HepG2 (cell line): Measurements from ENCODE around the gene COPS9. TPM values are rescaled to one million over a fixed set of nuclear protein-coding genes. Genes with fewer than 3 reads are reported as not detected.

Experiments used
- ATAC-seq: fragments of 200-7000 bp; cut with Tn5 transposase; 3 replicates; pipeline ENCODE4 v1.9.1; 2020; ENCODE audit warnings: mild to moderate bottlenecking, moderate library complexity
- BruUV-seq: library from RNA; stranded (reverse); fragments of 400-500 nt; replicated peaks from 2 replicates; lab custom pipeline; 2021; lab: Mats Ljungman, UMichigan
- CTCF ChIA-PET: fragments of 300-600 bp; formaldehyde crosslinking; extraction: SDS; loops from one replicate; lab custom pipeline; 2021; ENCODE audit warnings: low total read pairs, inconsistent platforms, low intra/inter-chr PET ratio; lab: Yijun Ruan, JAX
- POLR2A ChIA-PET: fragments of 350-600 bp; sonication (Branson Sonifier 250); formaldehyde crosslinking; loops from one replicate; lab custom pipeline; 2020; ENCODE audit warnings: antibody characterized with exemption, inconsistent platforms; lab: Yijun Ruan, JAX
- DNase-seq: peaks from one replicate; pipeline ENCODE4 v3.0.0-alpha.2; 2015; ENCODE audit warnings: low spot score
- FAIRE-seq: peaks from 3 replicates; lab custom pipeline; 2011; peaks lifted over from hg19 to GRCh38; lab: Jason Lieb, UNC
- H2AFZ ChIP-seq: one replicate; pipeline ENCODE4 v1.6.1; 2011; ENCODE audit warnings: low read length, inconsistent platforms
- H3K27ac ChIP-seq: fragments of 300-600 bp; 3 replicates; pipeline ENCODE4 v1.8.0; 2011; ENCODE audit warnings: mixed run types, mild to moderate bottlenecking, mixed read lengths, low read length, inconsistent platforms; ENCODE audit not compliant: insufficient read depth; ENCODE audit errors: extremely low read length
- H3K27me3 ChIP-seq, 2 experiments: fragments of 200-600 bp in 1 of 2; 2 replicates in 1 of 2; 3 replicates in 1 of 2; pipeline versions ENCODE4 v1.6.0 to v1.8.0; 2011; ENCODE audit warnings: low read length in 2 of 2, mild to moderate bottlenecking in 2 of 2, moderate library complexity in 2 of 2, inconsistent platforms in 1 of 2; ENCODE audit not compliant: insufficient read depth in 2 of 2, control insufficient read depth in 1 of 2
- H3K36me3 ChIP-seq, 2 experiments: fragments of 200-600 bp in 1 of 2; replicated peaks in 1 of 2; 2 replicates in 1 of 2; 3 replicates in 1 of 2; pipeline versions ENCODE4 v1.5.1 to v1.8.0; 2011; ENCODE audit warnings: low read length in 2 of 2, inconsistent platforms in 1 of 2; ENCODE audit not compliant: insufficient read depth in 2 of 2, control insufficient read depth in 1 of 2
- H3K4me1 ChIP-seq: 2 replicates; pipeline ENCODE4 v1.5.1; 2012; ENCODE audit warnings: low read length, inconsistent platforms; ENCODE audit not compliant: insufficient read depth
- H3K4me2 ChIP-seq: 2 replicates; pipeline ENCODE4 v1.6.0; 2011; ENCODE audit warnings: low read depth, low read length, inconsistent platforms
- H3K4me3 ChIP-seq, 3 experiments: fragments of 200-600 bp in 1 of 3; sonication (generic), shearing (Covaris generic) in 1 of 3; replicated peaks in 1 of 3; 2 replicates each; pipeline ENCODE4 v1.5.1; 2011 to 2016; ENCODE audit warnings: low read length in 3 of 3, inconsistent platforms in 2 of 3, low read depth in 2 of 3, mild to moderate bottlenecking in 2 of 3, control low read depth in 1 of 3, mixed read lengths in 1 of 3; ENCODE audit not compliant: insufficient read depth in 1 of 3
- H3K79me2 ChIP-seq: one replicate; pipeline ENCODE4 v1.6.1; 2011; ENCODE audit warnings: low read length, inconsistent platforms; ENCODE audit not compliant: insufficient read depth
- H3K9ac ChIP-seq: 2 replicates; pipeline ENCODE4 v1.6.0; 2011; ENCODE audit warnings: mild to moderate bottlenecking, low read depth, low read length, inconsistent platforms; ENCODE audit not compliant: insufficient read depth
- H3K9me3 ChIP-seq: 2 replicates; pipeline ENCODE4 v1.5.1; 2012; ENCODE audit warnings: mild to moderate bottlenecking, low read length
- H4K20me1 ChIP-seq: 2 replicates; pipeline ENCODE4 v1.6.0; 2011; ENCODE audit warnings: inconsistent platforms, mild to moderate bottlenecking, low read length, moderate library complexity; ENCODE audit not compliant: insufficient read depth
- ATF7 ChIP-seq, 2 experiments: fragments of 450-650 bp in 1 of 2; sonication (generic) in 1 of 2; formaldehyde crosslinking in 1 of 2; IDR thresholded peaks; 2 replicates each; pipeline versions ENCODE4 v1.4.0 to v1.6.1; 2016 to 2020; ENCODE audit warnings: antibody characterized with exemption in 1 of 2, mild to moderate bottlenecking in 1 of 2, missing genetic modification reagents in 1 of 2
- ATM ChIP-seq: fragments of 450-650 bp; IDR thresholded peaks from 2 replicates; pipeline ENCODE4 v1.7.1; 2017; ENCODE audit warnings: mild to moderate bottlenecking, borderline replicate concordance
- CHD2 ChIP-seq: IDR thresholded peaks from 2 replicates; pipeline ENCODE4 v1.6.1; 2011; ENCODE audit warnings: low read depth, low read length, improper control_type of control experiment
- PAX8 ChIP-seq: sonication (generic); formaldehyde crosslinking; IDR thresholded peaks from 2 replicates; pipeline ENCODE4 v1.8.0; 2022; ENCODE audit warnings: mild to moderate bottlenecking, missing genetic modification reagents, borderline replicate concordance
- PRMT3 ChIP-seq: sonication (generic); formaldehyde crosslinking; IDR thresholded peaks from 2 replicates; pipeline ENCODE4 v1.8.1; 2022; ENCODE audit warnings: low read depth, mild to moderate bottlenecking, moderate library complexity, missing genetic modification reagents, borderline replicate concordance
- SMARCE1 ChIP-seq: fragments of 450-650 bp; IDR thresholded peaks from 2 replicates; pipeline ENCODE4 v1.6.1; 2017; ENCODE audit warnings: borderline replicate concordance
- YEATS4 ChIP-seq: sonication (generic); formaldehyde crosslinking; IDR thresholded peaks from 2 replicates; pipeline ENCODE4 v1.4.0; 2020; ENCODE audit warnings: missing genetic modification reagents, borderline replicate concordance
- ZNF138 ChIP-seq: sonication (generic); formaldehyde crosslinking; IDR thresholded peaks from 2 replicates; pipeline ENCODE4 v1.5.0; 2020; ENCODE audit warnings: mild to moderate bottlenecking, low read depth, missing genetic modification reagents
- ZNF546 ChIP-seq: sonication (generic); formaldehyde crosslinking; conservative IDR thresholded peaks from 2 replicates; pipeline ENCODE4 v1.8.1; 2023; ENCODE audit warnings: mild to moderate bottlenecking, missing genetic modification reagents
- ZNF552 ChIP-seq: sonication (generic); formaldehyde crosslinking; IDR thresholded peaks from 2 replicates; pipeline ENCODE4 v1.9.0; 2022; ENCODE audit warnings: missing genetic modification reagents, mild to moderate bottlenecking, borderline replicate concordance
- WGBS: methylation state at CpG from one replicate; pipeline ENCODE4 v1.1.6; 2017; ENCODE audit warnings: low lambda C conversion rate; 5-methylcytosine and 5-hydroxymethylcytosine counted together
- in situ Hi-C: cut with HindIII; loops from 2 replicates; pipeline ENCODE4 v1.10.0; 2017; ENCODE audit warnings: low pct_unique_long_range_greater_than_20kb; ENCODE audit not compliant: extremely low pct_ligation_motif_present
- intact Hi-C: fragments of 100-400 bp; cut with micrococcal nuclease; formaldehyde crosslinking; loops from one replicate; pipeline ENCODE4 v1.10.0; 2022; ENCODE audit not compliant: unreplicated experiment
- polyA plus RNA-seq, 8 experiments: library from polyadenylated mRNA; depleted of rRNA in 3 of 8; stranded (reverse) in 7 of 8; unstranded in 1 of 8; fragments of >200 nt; fragmentation: Illumina TruSeq in 4 of 8; extraction: Trizol in 4 of 8; gene quantifications; 2 replicates each; pipeline versions ENCODE4 v1.2.1 to v1.2.3, GENCODE V29; 2011 to 2016; ENCODE audit warnings: low read depth in 4 of 8, missing spikeins in 1 of 8, mixed read lengths in 1 of 8; ENCODE audit not compliant: insufficient read depth in 1 of 8
- total RNA-seq, 5 experiments: library from RNA; depleted of rRNA; stranded (reverse); fragments of >200 nt; fragmentation: Illumina TruSeq; extraction: Trizol; gene quantifications; 2 replicates each; pipeline ENCODE4 v1.2.3, GENCODE V29; 2016; ENCODE audit warnings: low read depth in 1 of 5
- TF ChIP-seq, protein P1 (sequence below): IDR thresholded peaks from 2 replicates; pipeline ENCODE4 v1.6.1; 2016; ENCODE audit warnings: missing compliant biosample characterization, missing genetic modification reagents, borderline replicate concordance
- TF ChIP-seq, protein P2 (sequence below), 2 experiments: sonication (generic) in 1 of 2; formaldehyde crosslinking in 1 of 2; IDR thresholded peaks; 2 replicates each; pipeline versions ENCODE4 v1.6.1 to v1.9.0; 2014 to 2022; ENCODE audit warnings: antibody characterized with exemption in 1 of 2, borderline replicate concordance in 1 of 2, inconsistent platforms in 1 of 2, low read depth in 1 of 2, missing genetic modification reagents in 1 of 2
- TF ChIP-seq, protein P3 (sequence below): sonication (generic); formaldehyde crosslinking; IDR thresholded peaks from 2 replicates; pipeline ENCODE4 v1.4.0; 2020; ENCODE audit warnings: missing genetic modification reagents, mild to moderate bottlenecking, borderline replicate concordance

COPS9 gene
- total and polyA plus RNA-seq, 2 of the 13 experiments (the other 11 are each of a cell fraction or from before 2014, with no cell fraction given) = 180 to 247 TPM

DNA sequence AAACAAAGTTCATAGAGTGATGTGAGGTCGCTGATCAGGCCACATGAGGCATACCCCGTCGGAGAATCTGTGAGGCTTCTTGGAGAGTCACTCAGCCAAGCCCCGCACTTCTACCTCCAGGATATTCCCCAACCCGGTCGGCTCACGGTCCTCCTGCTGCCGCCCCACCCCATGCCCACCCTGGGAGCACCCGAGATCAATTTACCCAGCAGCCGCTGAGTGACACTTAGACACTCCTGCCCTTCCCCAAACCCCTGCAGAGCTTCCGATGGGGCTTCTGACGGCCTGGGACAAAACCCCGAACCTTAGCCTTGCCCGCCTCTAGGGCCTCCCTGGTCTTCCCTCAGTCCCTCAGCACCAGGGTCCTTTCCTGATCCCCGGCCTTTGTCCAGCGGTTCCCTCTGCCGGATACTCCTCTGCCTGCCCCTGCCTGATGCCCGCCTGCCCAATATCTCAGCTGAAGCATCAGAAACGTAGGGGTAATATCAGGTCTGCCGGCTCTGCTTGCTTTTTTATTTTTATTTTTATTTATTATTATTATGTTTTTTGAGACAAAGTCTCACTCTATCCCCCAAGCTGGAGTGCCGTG is 23.2 kb upstream of the COPS9 start:
- Histone ChIP-seq H3K36me3 (no peaks in the 10 kb centered on the region), H3K4me1 (no peaks in the 10 kb centered on the region), H3K4me2 (no peak overlapping the region), H3K9ac (no peak overlapping the region), H3K4me3 (no peak overlapping the region), H3K27me3 (peaks cover 5 to 53% of the 10 kb centered on the region in 2 experiments; a peak in 4 of 5 replicates), H4K20me1 (no peaks in the 10 kb centered on the region; the same call in 1 of the 2 replicates), H3K79me2 (no peaks in the 10 kb centered on the region), H3K9me3 (no peaks in the 10 kb centered on the region), H2AFZ (no peak overlapping the region), H3K27ac (no peak overlapping the region)
- ATAC-seq = no peak
- DNase-seq = no peak
- in situ Hi-C loops = no loop called here
- TF ChIP-seq CHD2 = no peak
- TF ChIP-seq PAX8 (CRISPR knock-in tag) = no peak
- TF ChIP-seq, protein P1, sequence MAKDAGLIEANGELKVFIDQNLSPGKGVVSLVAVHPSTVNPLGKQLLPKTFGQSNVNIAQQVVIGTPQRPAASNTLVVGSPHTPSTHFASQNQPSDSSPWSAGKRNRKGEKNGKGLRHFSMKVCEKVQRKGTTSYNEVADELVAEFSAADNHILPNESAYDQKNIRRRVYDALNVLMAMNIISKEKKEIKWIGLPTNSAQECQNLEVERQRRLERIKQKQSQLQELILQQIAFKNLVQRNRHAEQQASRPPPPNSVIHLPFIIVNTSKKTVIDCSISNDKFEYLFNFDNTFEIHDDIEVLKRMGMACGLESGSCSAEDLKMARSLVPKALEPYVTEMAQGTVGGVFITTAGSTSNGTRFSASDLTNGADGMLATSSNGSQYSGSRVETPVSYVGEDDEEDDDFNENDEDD (CRISPR knock-in tag) = no peak
- TF ChIP-seq ATM = no peak
- TF ChIP-seq YEATS4 = no peak
- TF ChIP-seq PRMT3 (CRISPR knock-in tag) = no peak
- TF ChIP-seq ZNF546 = no peak
- TF ChIP-seq, protein P2, sequence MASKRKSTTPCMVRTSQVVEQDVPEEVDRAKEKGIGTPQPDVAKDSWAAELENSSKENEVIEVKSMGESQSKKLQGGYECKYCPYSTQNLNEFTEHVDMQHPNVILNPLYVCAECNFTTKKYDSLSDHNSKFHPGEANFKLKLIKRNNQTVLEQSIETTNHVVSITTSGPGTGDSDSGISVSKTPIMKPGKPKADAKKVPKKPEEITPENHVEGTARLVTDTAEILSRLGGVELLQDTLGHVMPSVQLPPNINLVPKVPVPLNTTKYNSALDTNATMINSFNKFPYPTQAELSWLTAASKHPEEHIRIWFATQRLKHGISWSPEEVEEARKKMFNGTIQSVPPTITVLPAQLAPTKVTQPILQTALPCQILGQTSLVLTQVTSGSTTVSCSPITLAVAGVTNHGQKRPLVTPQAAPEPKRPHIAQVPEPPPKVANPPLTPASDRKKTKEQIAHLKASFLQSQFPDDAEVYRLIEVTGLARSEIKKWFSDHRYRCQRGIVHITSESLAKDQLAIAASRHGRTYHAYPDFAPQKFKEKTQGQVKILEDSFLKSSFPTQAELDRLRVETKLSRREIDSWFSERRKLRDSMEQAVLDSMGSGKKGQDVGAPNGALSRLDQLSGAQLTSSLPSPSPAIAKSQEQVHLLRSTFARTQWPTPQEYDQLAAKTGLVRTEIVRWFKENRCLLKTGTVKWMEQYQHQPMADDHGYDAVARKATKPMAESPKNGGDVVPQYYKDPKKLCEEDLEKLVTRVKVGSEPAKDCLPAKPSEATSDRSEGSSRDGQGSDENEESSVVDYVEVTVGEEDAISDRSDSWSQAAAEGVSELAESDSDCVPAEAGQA (IDR thresholded peaks at IDR 0.05; ENCODE audit: low read depth) = no peak
- TF ChIP-seq, protein P2 (CRISPR knock-in tag; IDR thresholded peaks at IDR 0.05; ENCODE audit: borderline replicate concordance) = no peak
- TF ChIP-seq ATF7 (IDR thresholded peaks at IDR 0.05) = no peak
- TF ChIP-seq ATF7 (CRISPR knock-in tag; IDR thresholded peaks at IDR 0.05) = no peak
- TF ChIP-seq ZNF552 (CRISPR knock-in tag) = no peak
- no peak for TF ChIP-seq ZNF138 (CRISPR knock-in tag)
- TF ChIP-seq SMARCE1 = no peak
- TF ChIP-seq, protein P3, sequence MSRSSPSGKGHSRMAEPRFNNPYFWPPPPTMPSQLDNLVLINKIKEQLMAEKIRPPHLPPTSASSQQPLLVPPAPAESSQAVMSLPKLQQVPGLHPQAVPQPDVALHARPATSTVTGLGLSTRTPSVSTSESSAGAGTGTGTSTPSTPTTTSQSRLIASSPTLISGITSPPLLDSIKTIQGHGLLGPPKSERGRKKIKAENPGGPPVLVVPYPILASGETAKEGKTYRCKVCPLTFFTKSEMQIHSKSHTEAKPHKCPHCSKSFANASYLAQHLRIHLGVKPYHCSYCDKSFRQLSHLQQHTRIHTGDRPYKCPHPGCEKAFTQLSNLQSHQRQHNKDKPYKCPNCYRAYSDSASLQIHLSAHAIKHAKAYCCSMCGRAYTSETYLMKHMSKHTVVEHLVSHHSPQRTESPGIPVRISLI (CRISPR knock-in tag) = no peak
- intact Hi-C loops = no loop called here
- no peak for FAIRE-seq
- POLR2A ChIA-PET = no interaction called here
- WGBS = 34% methylated on average over 20 of the region's 21 CpGs
- BruUV-seq = no TSS peak
- CTCF ChIA-PET = no interaction called here
